IPS-NIHi11 (cell line): ENCODE measurements around the gene RNF212.

ENCODE experiments used
- DNase-seq: peaks from one replicate; pipeline ENCODE4 v3.0.0; 2012; ENCODE audit warnings: mixed read lengths, low spot score

RNF212 gene

GRCh38 chr4:1115528-1116293, 2.3 kb upstream of the RNF212 start:
- no peak for DNase-seq

GRCh38 chr4:1112821-1113182, 562 bp downstream of the RNF212 start:
- DNase-seq: no peak

- DNase-seq: no peak
These were observed 1.1 kb downstream of the RNF212 start for GRCh38 chr4:1112174-1112820.

- no peak for DNase-seq
These were observed 2.0 kb downstream of the RNF212 start for GRCh38 chr4:1111259-1111809.

- no peak for DNase-seq
These were observed 3.4 kb downstream of the RNF212 start for GRCh38 chr4:1109898-1110506.

- no peak for DNase-seq
These were observed 4.0 kb downstream of the RNF212 start for GRCh38 chr4:1109333-1109732.

GRCh38 chr4:1105662-1106061, 7.7 kb downstream of the RNF212 start:
- DNase-seq: no peak

- DNase-seq: no peak
These were observed 8.3 kb downstream of the RNF212 start for GRCh38 chr4:1105067-1105466.

GRCh38 chr4:1104647-1105046, 8.7 kb downstream of the RNF212 start:
- no peak for DNase-seq

- DNase-seq: no peak
These were observed 13.6 kb downstream of the RNF212 start for GRCh38 chr4:1099684-1100335.

GRCh38 chr4:1099270-1099669, 14.1 kb downstream of the RNF212 start:
- no peak for DNase-seq

GRCh38 chr4:1098311-1098925, 14.9 kb downstream of the RNF212 start:
- DNase-seq: no peak

GRCh38 chr4:1097553-1097952, 15.8 kb downstream of the RNF212 start:
- DNase-seq: no peak

GRCh38 chr4:1096841-1097240, 16.5 kb downstream of the RNF212 start:
- no peak for DNase-seq

- DNase-seq: no peak
These were observed 19.1 kb downstream of the RNF212 start for GRCh38 chr4:1094336-1094690.

GRCh38 chr4:1093391-1094335, 19.7 kb downstream of the RNF212 start:
- DNase-seq: no peak

GRCh38 chr4:1092983-1093361, 20.4 kb downstream of the RNF212 start:
- DNase-seq: no peak

GRCh38 chr4:1092026-1092982, 21.1 kb downstream of the RNF212 start:
- DNase-seq: peak; percentile 67

- no peak for DNase-seq
These were observed 21.8 kb downstream of the RNF212 start for GRCh38 chr4:1091561-1091995.
